GM19023 (cell line): ENCODE data around the gene TNFAIP1.

Experiments used
- ATAC-seq: cut with Tn5 transposase; IDR thresholded peaks from one replicate; pipeline ENCODE4 v1.9.1; 2021; ENCODE audit warnings: mild to moderate bottlenecking, moderate library complexity; ENCODE audit not compliant: unreplicated experiment

TNFAIP1 gene

GRCh38 chr17:28394337-28395116 lies 59.0 kb downstream of the TNFAIP1 start:
- ATAC-seq, result no peak

DNA sequence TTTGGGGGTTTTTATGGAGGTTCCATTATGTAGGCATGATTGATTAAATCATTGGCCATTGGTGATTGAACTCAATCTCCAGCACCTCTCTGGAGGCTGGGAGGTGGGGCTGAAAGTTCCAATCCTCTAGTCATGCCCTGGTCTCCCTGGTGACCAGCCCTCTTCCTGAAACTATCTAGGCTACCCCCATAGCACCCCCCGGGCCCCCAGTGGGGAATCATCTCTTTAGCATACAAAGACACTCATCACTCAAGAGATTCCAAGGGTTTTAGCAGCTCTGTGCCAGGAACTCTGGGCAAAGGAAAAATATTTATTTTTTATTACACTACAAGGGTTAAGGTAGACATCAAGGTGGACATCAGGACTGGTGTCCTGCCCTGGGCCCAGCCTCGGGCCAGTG lies 59.9 kb downstream of the TNFAIP1 start:
- no peak for ATAC-seq

- no peak for ATAC-seq
Measured at GRCh38 chr17:28395968-28396367, 60.4 kb downstream of the TNFAIP1 start.
